Measurements from ENCODE around the gene SDR42E2.
"Not testable (repeated sequence)": the region's sequence is repeated elsewhere in the genome, so short reads cannot be mapped to it uniquely, and the experiment has no call there.

The SDR42E2 gene

DNA sequence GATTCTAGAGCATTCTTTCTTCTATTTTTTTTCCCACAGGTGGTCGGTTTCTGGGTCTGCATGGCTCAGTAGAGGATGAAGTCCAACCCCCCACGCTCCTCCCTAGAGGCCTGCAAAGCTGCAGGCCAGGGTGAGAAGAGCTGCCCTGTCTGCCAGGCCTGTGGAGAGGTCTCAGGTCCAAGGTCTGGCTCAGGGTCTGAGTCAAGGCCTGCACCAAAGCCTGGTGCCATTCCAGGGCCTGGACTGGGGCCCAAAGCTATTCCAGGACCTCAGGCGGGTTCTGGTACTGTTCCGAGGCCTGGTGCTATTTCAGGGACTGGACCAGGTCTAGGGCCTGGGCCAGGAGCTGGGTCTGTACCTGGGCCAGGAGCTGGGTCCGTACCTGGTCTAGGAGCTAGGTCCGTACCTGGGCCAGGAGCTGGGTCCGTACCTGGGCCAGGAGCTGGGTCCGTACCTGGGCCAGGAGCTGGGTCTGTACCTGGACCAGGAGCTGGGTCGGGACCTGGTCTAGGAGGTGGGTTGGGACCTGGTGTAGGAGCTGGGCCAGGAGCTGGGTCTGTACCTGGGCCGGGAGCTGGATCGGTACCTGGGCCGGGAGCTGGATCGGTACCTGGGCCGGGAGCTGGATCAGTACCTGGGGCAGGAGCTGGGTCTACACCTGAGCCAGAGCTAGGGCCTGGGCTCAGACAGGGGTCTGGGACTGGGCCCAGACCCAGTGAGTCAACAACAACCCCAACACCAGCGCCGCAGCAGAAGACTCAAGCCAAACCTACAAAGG is 3.4 kb downstream of the SDR42E2 start:
- H2AFZ ChIP-seq (ENCODE audit: low read depth, low read length), result no peak overlapping the region
- no peak overlapping the region for H3K4me2 ChIP-seq (ENCODE audit: insufficient read depth, low read length)
- H3K27me3 ChIP-seq (ENCODE audit: insufficient read depth, low read length, poor library complexity), result no peaks in the 10 kb centered on the region
- ATAC-seq (ENCODE audit: insufficient read depth, low read depth) (no peak), DNase-seq (no peak)
- H4K20me1 ChIP-seq (ENCODE audit: insufficient read depth, low read length), result no peaks in the 10 kb centered on the region
- TF ChIP-seq, protein P1, sequence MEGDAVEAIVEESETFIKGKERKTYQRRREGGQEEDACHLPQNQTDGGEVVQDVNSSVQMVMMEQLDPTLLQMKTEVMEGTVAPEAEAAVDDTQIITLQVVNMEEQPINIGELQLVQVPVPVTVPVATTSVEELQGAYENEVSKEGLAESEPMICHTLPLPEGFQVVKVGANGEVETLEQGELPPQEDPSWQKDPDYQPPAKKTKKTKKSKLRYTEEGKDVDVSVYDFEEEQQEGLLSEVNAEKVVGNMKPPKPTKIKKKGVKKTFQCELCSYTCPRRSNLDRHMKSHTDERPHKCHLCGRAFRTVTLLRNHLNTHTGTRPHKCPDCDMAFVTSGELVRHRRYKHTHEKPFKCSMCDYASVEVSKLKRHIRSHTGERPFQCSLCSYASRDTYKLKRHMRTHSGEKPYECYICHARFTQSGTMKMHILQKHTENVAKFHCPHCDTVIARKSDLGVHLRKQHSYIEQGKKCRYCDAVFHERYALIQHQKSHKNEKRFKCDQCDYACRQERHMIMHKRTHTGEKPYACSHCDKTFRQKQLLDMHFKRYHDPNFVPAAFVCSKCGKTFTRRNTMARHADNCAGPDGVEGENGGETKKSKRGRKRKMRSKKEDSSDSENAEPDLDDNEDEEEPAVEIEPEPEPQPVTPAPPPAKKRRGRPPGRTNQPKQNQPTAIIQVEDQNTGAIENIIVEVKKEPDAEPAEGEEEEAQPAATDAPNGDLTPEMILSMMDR (IDR thresholded peaks at IDR 0.05; ENCODE audit: borderline replicate concordance, extremely low read depth, low read length, poor library complexity, severe bottlenecking), result no peak
- no peak for TF ChIP-seq EZH2 (IDR thresholded peaks at IDR 0.05; ENCODE audit: borderline replicate concordance, low read depth, low read length, severe bottlenecking)
- H3K79me2 ChIP-seq (ENCODE audit: insufficient read depth, low read length), result no peaks in the 10 kb centered on the region
- no peaks in the 10 kb centered on the region for H3K36me3 ChIP-seq (ENCODE audit: insufficient read depth, low read length)
- no peaks in the 10 kb centered on the region for H3K4me1 ChIP-seq (ENCODE audit: insufficient read depth, low read length)
- H3K27ac ChIP-seq (ENCODE audit: low read length), result no peak overlapping the region
- no peaks in the 10 kb centered on the region for H3K9me3 ChIP-seq (ENCODE audit: insufficient read depth, low read length, severe bottlenecking)
- H3K4me3 ChIP-seq (ENCODE audit: low read depth in 1 of 2, low read length in 2 of 2), result no peak overlapping the region
- no peak overlapping the region for H3K9ac ChIP-seq (ENCODE audit: low read depth, low read length)

DNA sequence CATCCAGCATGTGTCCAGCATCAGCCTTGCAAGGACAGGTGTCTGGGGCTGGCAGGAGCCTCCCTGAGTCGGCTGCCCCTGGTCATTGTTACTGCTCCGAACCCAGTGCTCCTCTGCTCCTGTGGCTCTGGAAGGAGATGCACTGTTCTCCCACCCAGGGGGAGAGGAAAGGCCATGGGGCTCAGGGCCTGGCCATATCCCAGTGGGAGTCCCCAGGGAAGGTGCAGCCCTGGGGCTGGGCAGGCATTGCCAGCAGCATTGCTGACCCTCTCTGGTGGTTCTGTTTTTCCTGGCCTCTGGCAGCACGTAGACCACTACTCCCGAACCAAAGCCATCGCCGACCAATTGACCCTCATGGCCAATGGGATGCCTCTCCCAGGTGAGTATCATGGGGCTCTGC is 9.6 kb downstream of the SDR42E2 start:
- Histone ChIP-seq H3K27ac (ENCODE audit: low read length) (no peak overlapping the region), H3K4me2 (ENCODE audit: insufficient read depth, low read length) (no peak overlapping the region), H3K9ac (ENCODE audit: low read depth, low read length) (no peak overlapping the region), H3K4me1 (ENCODE audit: insufficient read depth, low read length) (no peaks in the 10 kb centered on the region), H3K27me3 (ENCODE audit: insufficient read depth, low read length, poor library complexity) (no peaks in the 10 kb centered on the region), H3K4me3 (ENCODE audit: low read depth in 1 of 2, low read length in 2 of 2) (no peak overlapping the region), H3K9me3 (ENCODE audit: insufficient read depth, low read length, severe bottlenecking) (no peaks in the 10 kb centered on the region), H4K20me1 (ENCODE audit: insufficient read depth, low read length) (no peaks in the 10 kb centered on the region), H3K79me2 (ENCODE audit: insufficient read depth, low read length) (no peaks in the 10 kb centered on the region), H3K36me3 (ENCODE audit: insufficient read depth, low read length) (no peaks in the 10 kb centered on the region), H2AFZ (ENCODE audit: low read depth, low read length) (no peak overlapping the region)
- no peak for DNase-seq
- no peak for ATAC-seq (ENCODE audit: insufficient read depth, low read depth)
- TF ChIP-seq, protein P1 (IDR thresholded peaks at IDR 0.05; ENCODE audit: borderline replicate concordance, extremely low read depth, low read length, poor library complexity, severe bottlenecking), result no peak
- no peak for TF ChIP-seq EZH2 (IDR thresholded peaks at IDR 0.05; ENCODE audit: borderline replicate concordance, low read depth, low read length, severe bottlenecking)

DNA sequence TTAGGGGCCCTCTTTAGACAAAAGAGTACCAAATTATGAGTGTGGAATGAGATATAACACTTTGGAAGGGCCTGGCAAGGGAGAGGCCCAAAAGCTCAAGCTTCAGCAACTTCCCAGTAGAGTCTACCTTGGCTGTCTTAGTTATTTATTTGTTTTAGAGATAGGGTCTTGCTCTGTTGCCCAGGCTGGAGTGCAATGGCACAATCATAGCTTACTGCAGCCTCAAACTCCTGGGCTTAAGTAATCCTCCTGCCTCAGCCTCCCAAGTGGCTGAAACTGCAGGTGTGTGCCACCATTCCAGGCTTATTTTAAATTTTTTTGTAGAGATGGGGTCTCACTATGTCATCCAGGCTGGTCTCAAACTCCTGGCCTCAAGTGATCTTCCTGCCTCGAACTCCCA is 10.3 kb downstream of the SDR42E2 start:
- not testable (repeated sequence) for H3K27me3 ChIP-seq (ENCODE audit: insufficient read depth, low read length, poor library complexity)

DNA sequence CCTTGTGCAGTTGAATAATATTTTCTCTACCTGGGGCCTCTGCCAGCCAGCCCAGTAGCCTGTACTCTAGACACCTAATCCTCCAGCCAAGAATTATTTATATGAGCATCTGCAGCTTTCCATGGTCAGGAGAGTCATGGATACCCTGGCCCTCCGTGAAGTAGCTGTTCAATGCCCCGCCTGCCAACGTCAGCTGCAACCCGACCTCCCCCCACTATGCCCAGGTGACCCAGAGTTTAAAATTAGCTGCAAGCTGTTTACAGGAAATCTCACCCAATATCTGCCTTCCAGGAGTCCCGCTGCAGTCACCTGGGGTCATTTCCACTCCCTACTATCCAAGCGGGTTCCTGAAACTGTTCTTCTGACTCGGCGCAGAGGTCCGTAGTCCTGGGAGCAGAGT is 12.3 kb downstream of the SDR42E2 start:
- no peaks in the 10 kb centered on the region for H3K36me3 ChIP-seq (ENCODE audit: insufficient read depth, low read length)
- TF ChIP-seq EZH2 (IDR thresholded peaks at IDR 0.05; ENCODE audit: borderline replicate concordance, low read depth, low read length, severe bottlenecking), result no peak
- TF ChIP-seq, protein P1 (IDR thresholded peaks at IDR 0.05; ENCODE audit: borderline replicate concordance, extremely low read depth, low read length, poor library complexity, severe bottlenecking), result no peak
- ATAC-seq (ENCODE audit: insufficient read depth, low read depth), result no peak
- H4K20me1 ChIP-seq (ENCODE audit: insufficient read depth, low read length), result no peaks in the 10 kb centered on the region
- no peaks in the 10 kb centered on the region for H3K27me3 ChIP-seq (ENCODE audit: insufficient read depth, low read length, poor library complexity)
- no peaks in the 10 kb centered on the region for H3K79me2 ChIP-seq (ENCODE audit: insufficient read depth, low read length)
- H3K4me3 ChIP-seq (ENCODE audit: low read depth in 1 of 2, low read length in 2 of 2), result no peak overlapping the region
- H2AFZ ChIP-seq (ENCODE audit: low read depth, low read length), result no peak overlapping the region
- no peak overlapping the region for H3K4me2 ChIP-seq (ENCODE audit: insufficient read depth, low read length)
- no peaks in the 10 kb centered on the region for H3K4me1 ChIP-seq (ENCODE audit: insufficient read depth, low read length)
- H3K9ac ChIP-seq (ENCODE audit: low read depth, low read length), result no peak overlapping the region
- no peak overlapping the region for H3K27ac ChIP-seq (ENCODE audit: low read length)
- H3K9me3 ChIP-seq (ENCODE audit: insufficient read depth, low read length, severe bottlenecking), result no peaks in the 10 kb centered on the region
- DNase-seq, result no peak

More for the DNA sequence above, 10.3 kb downstream of the SDR42E2 start:
- H2AFZ ChIP-seq (ENCODE audit: low read depth, low read length); ATAC-seq (ENCODE audit: insufficient read depth, low read depth); H3K27ac ChIP-seq (ENCODE audit: low read length); H3K9ac ChIP-seq (ENCODE audit: low read depth, low read length); DNase-seq; H3K36me3 ChIP-seq (ENCODE audit: insufficient read depth, low read length); H3K4me1 ChIP-seq (ENCODE audit: insufficient read depth, low read length); H4K20me1 ChIP-seq (ENCODE audit: insufficient read depth, low read length); H3K4me2 ChIP-seq (ENCODE audit: insufficient read depth, low read length); H3K9me3 ChIP-seq (ENCODE audit: insufficient read depth, low read length, severe bottlenecking); H3K79me2 ChIP-seq (ENCODE audit: insufficient read depth, low read length); H3K4me3 ChIP-seq (ENCODE audit: low read depth in 1 of 2, low read length in 2 of 2): not testable (repeated sequence)
